SU-DHL-6 (cell line): ENCODE results near the gene RBM4B.

ENCODE experiments used
- H2AFZ ChIP-seq: fragments of 200-600 bp; sonication (generic); 2 replicates; pipeline ENCODE4 v1.6.1; 2014; ENCODE audit warnings: low read depth, mild to moderate bottlenecking, moderate library complexity, mixed read lengths, antibody characterized with exemption, low read length; ENCODE audit not compliant: severe bottlenecking
- H3F3A ChIP-seq: fragments of 200-600 bp; shearing (Covaris generic); 2 replicates; pipeline ENCODE4 v1.6.0; 2016; ENCODE audit warnings: antibody characterized with exemption, mild to moderate bottlenecking; ENCODE audit not compliant: insufficient read depth
- H3K27ac ChIP-seq: fragments of 200-600 bp; sonication (generic); 2 replicates; pipeline ENCODE4 v1.5.1; 2016; ENCODE audit warnings: low read depth, mild to moderate bottlenecking, low read length, moderate library complexity, mixed read lengths
- H3K27me3 ChIP-seq: fragments of 200-600 bp; sonication (generic), shearing (Covaris generic); 2 replicates; pipeline ENCODE4 v1.6.0; 2014; ENCODE audit warnings: mild to moderate bottlenecking, low read length
- H3K36me3 ChIP-seq: fragments of 200-600 bp; sonication (generic); 2 replicates; pipeline ENCODE4 v1.6.1; 2014; ENCODE audit warnings: mild to moderate bottlenecking, low read length, mixed read lengths
- H3K4me2 ChIP-seq: fragments of 300-600, 200-600 bp; shearing (Covaris generic), sonication (generic); 2 replicates; pipeline ENCODE4 v1.6.0; 2014; ENCODE audit warnings: low read length, low read depth, mild to moderate bottlenecking; ENCODE audit not compliant: poor library complexity, severe bottlenecking
- H3K4me3 ChIP-seq: fragments of 200-600 bp; sonication (generic); 2 replicates; pipeline ENCODE4 v1.5.1; 2014; ENCODE audit warnings: antibody characterized with exemption, low read length, mild to moderate bottlenecking, mixed read lengths; ENCODE audit not compliant: insufficient read depth, poor library complexity, severe bottlenecking
- H3K79me2 ChIP-seq: fragments of 200-600 bp; sonication (generic); 2 replicates; pipeline ENCODE4 v1.6.1; 2014; ENCODE audit warnings: mild to moderate bottlenecking, low read length, moderate library complexity; ENCODE audit not compliant: insufficient read depth
- H3K9ac ChIP-seq: fragments of 200-600 bp; sonication (generic); 2 replicates; pipeline ENCODE4 v1.7.0; 2014; ENCODE audit warnings: mild to moderate bottlenecking, low read length
- H3K9me2 ChIP-seq: fragments of 200-600 bp; sonication (generic); replicated peaks from 2 replicates; pipeline ENCODE4 v1.6.1; 2014; ENCODE audit warnings: low read length; ENCODE audit not compliant: insufficient read depth
- H3K9me3 ChIP-seq: fragments of 200-600 bp; sonication (generic); 2 replicates; pipeline ENCODE4 v1.6.1; 2014; ENCODE audit warnings: low read length, mixed read lengths; ENCODE audit not compliant: insufficient read depth
- H4K20me1 ChIP-seq: fragments of 200-600 bp; sonication (generic); 2 replicates; pipeline ENCODE4 v1.6.1; 2014; ENCODE audit warnings: low read depth, mild to moderate bottlenecking, antibody characterized with exemption, low read length, moderate library complexity, mixed read lengths
- CTCF ChIP-seq: fragments of 200-600 bp; sonication (generic); IDR thresholded peaks from one replicate; pipeline ENCODE4 v1.5.1; 2017; ENCODE audit warnings: antibody characterized with exemption, mild to moderate bottlenecking, low read length, moderate library complexity; ENCODE audit not compliant: insufficient read depth, poor library complexity, severe bottlenecking
- EZH2phosphoT487 ChIP-seq: fragments of 200-600 bp; sonication (generic), shearing (Covaris generic); conservative IDR thresholded peaks from 2 replicates; pipeline ENCODE4 v1.6.1; 2018; ENCODE audit warnings: mild to moderate bottlenecking, antibody characterized with exemption, low read length, moderate library complexity, mixed read lengths

RBM4B gene

GRCh38 chr11:66723693-66724092 lies 46.0 kb upstream of the RBM4B start:
- H3K79me2 ChIP-seq = no peaks in the 10 kb centered on the region
- no peaks in the 10 kb centered on the region for H3K9me2 ChIP-seq
- no peak for TF ChIP-seq EZH2phosphoT487
- TF ChIP-seq CTCF = no peak
- H2AFZ ChIP-seq = no peak overlapping the region
- H3K4me3 ChIP-seq = no peak overlapping the region
- peaks cover 10% of the 10 kb centered on the region; the same call in 1 of the 2 replicates for H3F3A ChIP-seq
- no peaks in the 10 kb centered on the region for H3K27me3 ChIP-seq
- H3K9ac ChIP-seq = no peak overlapping the region
- H3K9me3 ChIP-seq = no peaks in the 10 kb centered on the region
- H3K27ac ChIP-seq = no peak overlapping the region
- no peaks in the 10 kb centered on the region for H4K20me1 ChIP-seq
- H3K36me3 ChIP-seq = no peaks in the 10 kb centered on the region
- H3K4me2 ChIP-seq = no peak overlapping the region

DNA sequence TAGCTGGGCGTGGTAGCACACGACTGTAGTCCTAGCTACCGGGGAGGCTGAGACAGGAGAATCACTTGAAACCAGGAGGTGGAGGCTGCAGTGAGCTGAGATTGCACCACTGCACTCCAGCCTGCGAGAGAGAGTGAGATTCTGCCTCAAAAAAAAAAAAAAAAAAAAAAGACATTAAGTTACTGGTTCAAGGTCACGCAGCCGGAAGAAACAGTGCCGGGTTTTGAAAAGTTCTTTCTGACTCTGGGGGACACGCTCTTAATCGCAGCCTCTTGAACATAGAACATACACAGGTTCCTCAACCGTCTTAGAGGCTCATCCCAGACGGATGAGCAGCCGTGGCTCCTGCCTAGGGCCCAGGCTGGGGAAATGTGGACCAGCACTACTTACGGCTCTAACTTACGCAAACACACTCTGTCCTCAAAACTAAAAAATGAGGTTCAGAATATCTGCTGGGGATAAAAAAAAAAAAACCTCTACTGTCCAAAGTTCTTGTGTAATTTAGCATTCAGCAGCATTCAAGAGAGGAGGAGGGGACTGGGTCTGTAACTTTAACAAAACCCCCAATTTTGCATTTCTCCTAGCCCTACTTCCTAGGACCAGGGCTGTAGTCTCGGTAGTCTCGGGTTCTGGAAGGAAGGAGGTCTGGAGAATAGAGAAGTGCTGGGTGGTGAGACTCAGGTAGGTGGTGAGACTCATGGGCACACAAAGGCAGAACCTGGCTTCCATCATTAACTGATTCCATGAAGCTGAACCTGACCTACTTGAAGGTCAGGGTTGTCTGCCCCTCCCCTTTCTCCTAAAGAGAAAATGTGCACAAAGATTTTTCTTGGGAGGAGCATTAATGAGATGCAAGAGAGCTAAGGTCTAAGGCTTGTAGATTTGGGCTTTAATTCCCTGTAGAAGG lies 45.3 kb upstream of the RBM4B start:
- H3K27me3 ChIP-seq = no peaks in the 10 kb centered on the region
- no peak overlapping the region for H2AFZ ChIP-seq
- H3K79me2 ChIP-seq = no peaks in the 10 kb centered on the region
- H3K4me2 ChIP-seq = no peak overlapping the region
- no peaks in the 10 kb centered on the region for H3K9me2 ChIP-seq
- H3K27ac ChIP-seq = no peak overlapping the region
- H3F3A ChIP-seq = peaks cover 10% of the 10 kb centered on the region; the same call in 1 of the 2 replicates
- no peaks in the 10 kb centered on the region for H3K9me3 ChIP-seq
- no peaks in the 10 kb centered on the region for H4K20me1 ChIP-seq
- no peak overlapping the region for H3K4me3 ChIP-seq
- no peaks in the 10 kb centered on the region for H3K36me3 ChIP-seq
- no peak for TF ChIP-seq CTCF
- TF ChIP-seq EZH2phosphoT487 = no peak
- no peak overlapping the region for H3K9ac ChIP-seq

DNA sequence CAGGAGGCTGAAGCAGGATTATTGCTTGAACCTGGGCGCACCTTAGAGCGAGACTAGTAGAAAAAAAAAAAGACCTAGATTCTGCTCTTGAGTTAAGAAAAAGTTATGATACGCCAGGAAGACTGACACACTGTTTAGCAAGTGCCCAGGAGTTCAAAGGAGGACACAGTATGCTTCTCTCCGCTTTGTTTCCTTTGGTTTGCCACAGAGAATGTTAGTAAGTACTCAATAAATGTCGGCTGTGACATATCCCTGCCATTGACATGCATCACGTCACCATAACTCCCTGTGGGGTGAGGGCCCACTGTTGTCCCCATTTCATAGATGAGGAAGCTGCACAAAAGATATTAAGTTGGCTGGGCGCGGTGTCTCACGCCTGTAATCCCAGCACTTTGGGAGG lies 44.3 kb upstream of the RBM4B start:
- no peak overlapping the region for H3K4me3 ChIP-seq
- H3K27ac ChIP-seq = no peak overlapping the region
- H3K79me2 ChIP-seq = no peaks in the 10 kb centered on the region
- TF ChIP-seq EZH2phosphoT487 (no peak), CTCF (no peak)
- H3K9ac ChIP-seq = no peak overlapping the region
- H4K20me1 ChIP-seq = no peaks in the 10 kb centered on the region
- H3K36me3 ChIP-seq = no peaks in the 10 kb centered on the region
- H3K9me2 ChIP-seq = no peaks in the 10 kb centered on the region
- H3K9me3 ChIP-seq = no peaks in the 10 kb centered on the region
- no peak overlapping the region for H2AFZ ChIP-seq
- H3K27me3 ChIP-seq = no peaks in the 10 kb centered on the region
- no peak overlapping the region for H3K4me2 ChIP-seq
- peaks cover 7% of the 10 kb centered on the region; the same call in 1 of the 2 replicates for H3F3A ChIP-seq
